GM23338 (cell line): Measurements from ENCODE around the gene PAK1. TPM values are rescaled to one million over a fixed set of nuclear protein-coding genes. Genes with fewer than 3 reads are reported as not detected.
A peak's percentile ranks its signal among the peaks of the same experiment; 100 is the strongest.

Source experiments
- ATAC-seq: fragments of 200-7000 bp; cut with Tn5 transposase; 3 replicates; pipeline ENCODE4 v1.9.1; 2020
- DNase-seq: peaks from one replicate; pipeline ENCODE4 v3.0.0-alpha.2; 2015; ENCODE audit warnings: low spot score
- H2AFZ ChIP-seq: fragments of 200-600 bp; sonication (generic); 2 replicates; pipeline ENCODE4 v1.8.0; 2016; ENCODE audit warnings: antibody characterized with exemption, mild to moderate bottlenecking, moderate library complexity
- H3F3A ChIP-seq: fragments of 200-600 bp; sonication (generic); replicated peaks from 2 replicates; pipeline ENCODE4 v1.8.0; 2017; ENCODE audit warnings: antibody characterized with exemption, mixed run types, low read depth
- H3K27ac ChIP-seq: fragments of 200-600 bp; sonication (generic); 2 replicates; pipeline ENCODE4 v1.6.1; 2016; ENCODE audit warnings: low read depth
- H3K27me3 ChIP-seq: fragments of 200-600 bp; sonication (generic); 2 replicates; pipeline ENCODE4 v1.8.0; 2016; ENCODE audit warnings: mild to moderate bottlenecking, mixed run types, moderate library complexity; ENCODE audit not compliant: insufficient read depth
- H3K36me3 ChIP-seq: fragments of 200-600 bp; sonication (generic); 2 replicates; pipeline ENCODE4 v1.8.0; 2016; ENCODE audit warnings: mild to moderate bottlenecking; ENCODE audit not compliant: insufficient read depth
- H3K4me1 ChIP-seq: fragments of 200-600 bp; sonication (generic); 2 replicates; pipeline ENCODE4 v1.8.0; 2016; ENCODE audit warnings: mild to moderate bottlenecking, moderate library complexity; ENCODE audit not compliant: insufficient read depth
- H3K4me2 ChIP-seq: fragments of 200-600 bp; sonication (generic); 2 replicates; pipeline ENCODE4 v1.7.1; 2017; ENCODE audit warnings: mixed run types
- H3K4me3 ChIP-seq: fragments of 200-600 bp; sonication (generic); 2 replicates; pipeline ENCODE4 v1.6.1; 2016; ENCODE audit warnings: mixed run types
- H3K79me2 ChIP-seq: fragments of 200-600 bp; sonication (generic); replicated peaks from 2 replicates; pipeline ENCODE4 v1.8.0; 2017; ENCODE audit warnings: mild to moderate bottlenecking; ENCODE audit not compliant: insufficient read depth
- H3K9me2 ChIP-seq: fragments of 200-600 bp; sonication (generic); 2 replicates; pipeline ENCODE4 v1.8.0; 2017; ENCODE audit not compliant: insufficient read depth
- H4K20me1 ChIP-seq: fragments of 200-600 bp; sonication (generic); replicated peaks from 2 replicates; pipeline ENCODE4 v1.8.0; 2017; ENCODE audit warnings: mild to moderate bottlenecking; ENCODE audit not compliant: insufficient read depth
- H3K27ac Mint-ChIP-seq: 2 replicates; pipeline ENCODE4 v1.8.0; 2020; ENCODE audit warnings: inconsistent platforms, mild to moderate bottlenecking, moderate library complexity, mixed read lengths
- H3K27me3 Mint-ChIP-seq: 3 replicates; pipeline ENCODE4 v1.8.0; 2022; ENCODE audit warnings: low read depth, mild to moderate bottlenecking, moderate library complexity, mixed read lengths, inconsistent platforms; ENCODE audit not compliant: insufficient read depth, poor library complexity
- H3K36me3 Mint-ChIP-seq: 3 replicates; pipeline ENCODE4 v1.8.0; 2021; ENCODE audit warnings: low read depth, mild to moderate bottlenecking, inconsistent platforms, moderate library complexity, mixed read lengths
- H3K4me1 Mint-ChIP-seq: 3 replicates; pipeline ENCODE4 v1.8.0; 2020; ENCODE audit warnings: mild to moderate bottlenecking, inconsistent platforms, mixed read lengths
- H3K4me3 Mint-ChIP-seq: 3 replicates; pipeline ENCODE4 v1.8.0; 2021; ENCODE audit warnings: moderate library complexity, mild to moderate bottlenecking, inconsistent platforms, mixed read lengths
- H3K9me3 Mint-ChIP-seq: 3 replicates; pipeline ENCODE4 v1.8.0; 2020; ENCODE audit warnings: moderate library complexity, mild to moderate bottlenecking, inconsistent platforms, mixed read lengths
- CREB1 ChIP-seq: fragments of 250-450 bp; sonication (Bioruptor Pico); IDR thresholded peaks from 2 replicates; pipeline ENCODE4 v1.5.0; 2020; ENCODE audit warnings: low read depth, mild to moderate bottlenecking, moderate library complexity
- CTCF ChIP-seq, 2 experiments: fragments of 200-600 bp in 1 of 2; sonication (generic) in 1 of 2; conservative IDR thresholded peaks; 2 replicates each; pipeline versions ENCODE4 v1.5.1 to v1.6.1; 2016 to 2017; ENCODE audit warnings: antibody characterized with exemption in 2 of 2, low read depth in 2 of 2, mild to moderate bottlenecking in 2 of 2, moderate library complexity in 1 of 2
- ETS1 ChIP-seq: IDR thresholded peaks from 2 replicates; pipeline ENCODE4 v1.6.1; 2016; ENCODE audit warnings: antibody characterized with exemption
- EZH2 ChIP-seq: fragments of 200-600 bp; sonication (generic); IDR thresholded peaks from one replicate; pipeline ENCODE4 v1.8.0; 2017; ENCODE audit warnings: antibody characterized with exemption, mild to moderate bottlenecking, low read depth; ENCODE audit not compliant: unreplicated experiment
- JUNB ChIP-seq: IDR thresholded peaks from one replicate; pipeline ENCODE4 v1.6.1; 2016; ENCODE audit warnings: antibody characterized with exemption; ENCODE audit not compliant: unreplicated experiment
- NANOG ChIP-seq: IDR thresholded peaks from 2 replicates; pipeline ENCODE4 v1.6.1; 2016; ENCODE audit warnings: antibody characterized with exemption, borderline replicate concordance
- ZNF462 ChIP-seq: fragments of 250-450 bp; sonication (Bioruptor Pico); IDR thresholded peaks from 2 replicates; pipeline ENCODE4 v1.5.0; 2020; ENCODE audit warnings: mild to moderate bottlenecking, moderate library complexity
- polyA plus RNA-seq: library from polyadenylated mRNA; unstranded; fragments of >200 nt; fragmentation: Nextera tagmentation; extraction: Ambion mirVana; gene quantifications from 2 replicates; pipeline ENCODE4 v1.2.1, GENCODE V29; 2016
- total RNA-seq: library from RNA; depleted of rRNA; stranded (reverse); fragments of >200 nt; shearing (Covaris generic); gene quantifications from 2 replicates; pipeline ENCODE4 v1.2.3, GENCODE V29; 2014

The PAK1 gene
- total and polyA plus RNA-seq, 2 experiments from 2014 or later: 102 to 175 TPM

- no peaks in the 10 kb centered on the region for H4K20me1 ChIP-seq
- peaks cover 2% of the 10 kb centered on the region for H3K27me3 Mint-ChIP-seq
- H3K4me3 Mint-ChIP-seq: no peak overlapping the region
- no peaks in the 10 kb centered on the region for H3K36me3 ChIP-seq
- H3K36me3 Mint-ChIP-seq: no peaks in the 10 kb centered on the region
- peak; percentile 86 for ATAC-seq
- TF ChIP-seq JUNB (no peak), NANOG (peak; percentile 71)
- peak overlapping the region; percentile 86 for H3K27ac ChIP-seq
- H3K27ac Mint-ChIP-seq: peak overlapping the region; percentile 87
- no peak overlapping the region for H2AFZ ChIP-seq
- no peaks in the 10 kb centered on the region for H3K9me3 Mint-ChIP-seq
- no peak overlapping the region for H3K4me2 ChIP-seq
- H3K79me2 ChIP-seq: no peaks in the 10 kb centered on the region
- H3K4me1 ChIP-seq: peaks cover 17% of the 10 kb centered on the region
- peaks cover 5% of the 10 kb centered on the region; the same call in 1 of the 2 replicates for H3F3A ChIP-seq
- peak; percentile 88 for DNase-seq
- H3K27me3 ChIP-seq: no peaks in the 10 kb centered on the region
- H3K4me1 Mint-ChIP-seq: peaks cover 22% of the 10 kb centered on the region
- H3K9me2 ChIP-seq: no peaks in the 10 kb centered on the region
- H3K4me3 ChIP-seq: no peak overlapping the region
These were observed 6.0 kb upstream of the PAK1 start for GRCh38 chr11:77479746-77480352.

- Mint-ChIP-seq H3K4me1 (peaks cover 46% of the 10 kb centered on the region), H3K9me3 (0 out of 3 replicates have a peak, but pooled peaks cover 4% of the 10 kb centered on the region), H3K27ac (no peak overlapping the region), H3K36me3 (peaks cover 3% of the 10 kb centered on the region; the same call in 1 of the 3 replicates), H3K27me3 (peaks cover 6% of the 10 kb centered on the region), H3K4me3 (peak overlapping the region; percentile 15; the same call in 2 of the 3 replicates)
- no peak for ATAC-seq
- peaks cover 35% of the 10 kb centered on the region for H3K4me1 ChIP-seq
- H3F3A ChIP-seq: peaks cover 15% of the 10 kb centered on the region
- no peaks in the 10 kb centered on the region for H4K20me1 ChIP-seq
- peaks cover 18% of the 10 kb centered on the region for H3K79me2 ChIP-seq
- no peaks in the 10 kb centered on the region for H3K36me3 ChIP-seq
- H3K4me2 ChIP-seq: no peak overlapping the region
- no peak overlapping the region for H3K27ac ChIP-seq
- no peak overlapping the region for H2AFZ ChIP-seq
- no peaks in the 10 kb centered on the region for H3K27me3 ChIP-seq
- TF ChIP-seq CREB1 (CRISPR knock-in tag) (no peak), ETS1 (no peak), EZH2 (no peak), ZNF462 (CRISPR knock-in tag) (no peak), CTCF (conservative IDR thresholded peaks at IDR 0.05; ENCODE audit: low read depth in 2 of 2) (no peak)
- H3K9me2 ChIP-seq: no peaks in the 10 kb centered on the region
- H3K4me3 ChIP-seq: no peak overlapping the region
- no peak for DNase-seq
These were observed 1.3 kb upstream of the PAK1 start for GRCh38 chr11:77475206-77475605.
